Tibial nerve (tissue), 4 donors: ENCODE results near the gene LRRC28.

Experiments used
- EP300 ChIP-seq, 2 donors: sonication (generic); formaldehyde crosslinking; IDR thresholded peaks; one replicate each; pipeline ENCODE4 v1.6.1; 2017; ENCODE audit warnings: antibody characterized with exemption in 2 of 2, mild to moderate bottlenecking in 1 of 2
- POLR2A ChIP-seq, 2 donors: fragments of 450-650 bp; IDR thresholded peaks; one replicate each; pipeline ENCODE4 v1.6.1; 2017; ENCODE audit warnings: antibody characterized with exemption in 2 of 2, mild to moderate bottlenecking in 2 of 2, moderate library complexity in 2 of 2
- TF ChIP-seq, protein P1 (sequence below), 5 experiments: fragments of 200-600 bp in 3 of 5; fragments of 450-650 bp in 2 of 5; sonication (generic) in 3 of 5; IDR thresholded peaks; one replicate each; pipeline ENCODE4 v1.5.1; 2016 to 2019; ENCODE audit warnings: antibody characterized with exemption in 5 of 5, mild to moderate bottlenecking in 3 of 5, moderate library complexity in 2 of 5

DNA sequence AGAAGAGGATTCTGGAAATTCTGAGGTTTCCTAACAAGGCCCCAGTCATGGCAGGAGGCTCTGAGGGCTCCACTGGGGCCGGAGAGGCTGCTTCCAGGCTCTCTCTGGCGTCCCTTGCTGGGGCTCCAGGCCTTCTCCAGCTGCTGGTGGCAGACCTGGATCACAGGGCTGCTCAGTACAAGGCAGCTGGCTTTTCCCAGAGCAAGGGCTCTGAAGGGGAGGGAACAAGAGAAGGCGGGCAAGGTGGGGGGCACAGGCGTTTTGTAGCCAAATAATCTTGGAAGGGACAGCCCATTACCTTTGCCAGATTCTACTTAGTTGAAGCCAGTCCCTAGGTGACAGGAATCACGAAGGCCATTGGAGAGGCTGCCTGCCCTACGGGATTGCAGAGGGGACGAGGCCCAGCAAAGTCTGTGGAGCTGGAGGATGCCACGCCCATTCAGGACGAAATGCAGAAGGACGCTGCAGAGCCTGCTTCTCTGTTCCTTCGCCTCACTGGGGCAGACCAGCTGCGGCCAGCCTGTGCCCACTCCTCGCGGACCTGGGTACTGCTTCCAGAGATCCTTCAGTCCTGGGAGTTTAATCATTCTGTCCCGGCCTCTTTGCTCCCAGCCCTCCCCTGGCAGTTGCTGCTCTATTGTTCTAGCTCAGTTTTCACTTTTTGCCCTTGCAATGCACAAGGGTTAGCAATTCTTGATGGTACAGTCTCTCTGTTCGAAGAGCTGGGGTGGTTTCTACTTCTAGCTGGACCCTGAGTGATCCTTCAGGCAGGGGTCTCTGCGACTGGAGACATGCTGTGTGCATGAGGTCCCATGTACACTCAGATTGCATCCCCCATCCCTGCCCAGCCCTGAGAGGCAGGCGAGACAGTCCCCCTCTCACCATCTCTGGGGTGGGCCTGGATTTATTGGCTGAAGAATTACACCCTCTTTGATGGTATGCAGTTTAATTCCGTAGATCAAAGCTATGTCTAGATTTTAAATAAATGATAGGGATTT lies 165.2 kb downstream of the LRRC28 start:
- TF ChIP-seq, protein P1, sequence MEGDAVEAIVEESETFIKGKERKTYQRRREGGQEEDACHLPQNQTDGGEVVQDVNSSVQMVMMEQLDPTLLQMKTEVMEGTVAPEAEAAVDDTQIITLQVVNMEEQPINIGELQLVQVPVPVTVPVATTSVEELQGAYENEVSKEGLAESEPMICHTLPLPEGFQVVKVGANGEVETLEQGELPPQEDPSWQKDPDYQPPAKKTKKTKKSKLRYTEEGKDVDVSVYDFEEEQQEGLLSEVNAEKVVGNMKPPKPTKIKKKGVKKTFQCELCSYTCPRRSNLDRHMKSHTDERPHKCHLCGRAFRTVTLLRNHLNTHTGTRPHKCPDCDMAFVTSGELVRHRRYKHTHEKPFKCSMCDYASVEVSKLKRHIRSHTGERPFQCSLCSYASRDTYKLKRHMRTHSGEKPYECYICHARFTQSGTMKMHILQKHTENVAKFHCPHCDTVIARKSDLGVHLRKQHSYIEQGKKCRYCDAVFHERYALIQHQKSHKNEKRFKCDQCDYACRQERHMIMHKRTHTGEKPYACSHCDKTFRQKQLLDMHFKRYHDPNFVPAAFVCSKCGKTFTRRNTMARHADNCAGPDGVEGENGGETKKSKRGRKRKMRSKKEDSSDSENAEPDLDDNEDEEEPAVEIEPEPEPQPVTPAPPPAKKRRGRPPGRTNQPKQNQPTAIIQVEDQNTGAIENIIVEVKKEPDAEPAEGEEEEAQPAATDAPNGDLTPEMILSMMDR (IDR thresholded peaks at IDR 0.05), result no peak
- TF ChIP-seq EP300 (IDR thresholded peaks at IDR 0.05), result no peak
- no peak for TF ChIP-seq POLR2A (IDR thresholded peaks at IDR 0.05)
